Caco-2 (cell line): ENCODE measurements around the gene MAP4K4. TPM values are rescaled to one million over a fixed set of nuclear protein-coding genes. Genes with fewer than 3 reads are reported as not detected.
A peak's percentile ranks its signal among the peaks of the same experiment; 100 is the strongest.

ENCODE experiments used
- BruUV-seq: library from RNA; stranded (reverse); fragments of 400-500 nt; replicated peaks from 2 replicates; lab custom pipeline; 2021; lab: Mats Ljungman, UMichigan
- CTCF ChIA-PET: fragments of 300-600 bp; sonication (Branson Sonifier 250); formaldehyde crosslinking; loops from one replicate; lab custom pipeline; 2022; ENCODE audit warnings: antibody characterized with exemption; lab: Charles Lee
- POLR2A ChIA-PET: fragments of 300-600 bp; sonication (Branson Sonifier 250); formaldehyde crosslinking; loops from one replicate; lab custom pipeline; 2022; ENCODE audit warnings: antibody characterized with exemption; lab: Charles Lee
- DNase-seq, 2 experiments: peaks; one replicate each; pipeline versions ENCODE4 v3.0.0 to v3.0.0-alpha.2; 2020 to 2022
- H3K27me3 ChIP-seq: replicated peaks from 2 replicates; pipeline ENCODE4 v1.6.0; 2011; ENCODE audit warnings: low read length; ENCODE audit not compliant: control insufficient read depth, insufficient read depth
- H3K36me3 ChIP-seq: 2 replicates; pipeline ENCODE4 v1.5.1; 2011; ENCODE audit warnings: low read length; ENCODE audit not compliant: control insufficient read depth, insufficient read depth
- H3K4me1 ChIP-seq: fragments of 250-450 bp; sonication (Bioruptor Pico); 2 replicates; pipeline ENCODE4 v1.5.1; 2020; ENCODE audit warnings: mild to moderate bottlenecking
- H3K4me3 ChIP-seq: 2 replicates; pipeline ENCODE4 v1.5.1; 2011; ENCODE audit warnings: low read depth, mild to moderate bottlenecking, control low read depth, low read length
- H3K9me3 ChIP-seq: fragments of 250-450 bp; sonication (Bioruptor Pico); 2 replicates; pipeline ENCODE4 v1.5.1; 2020; ENCODE audit warnings: mild to moderate bottlenecking, moderate library complexity
- H3K27ac Mint-ChIP-seq: one replicate; pipeline ENCODE4 v1.8.0; 2022; ENCODE audit warnings: mixed read lengths; ENCODE audit not compliant: unreplicated experiment
- H3K27me3 Mint-ChIP-seq: one replicate; pipeline ENCODE4 v1.8.0; 2022; ENCODE audit warnings: mixed read lengths; ENCODE audit not compliant: insufficient read depth, unreplicated experiment
- H3K36me3 Mint-ChIP-seq: one replicate; pipeline ENCODE4 v1.8.0; 2022; ENCODE audit warnings: mild to moderate bottlenecking, mixed read lengths; ENCODE audit not compliant: insufficient read depth, unreplicated experiment
- H3K4me1 Mint-ChIP-seq: one replicate; pipeline ENCODE4 v1.8.0; 2022; ENCODE audit warnings: low read depth, mixed read lengths; ENCODE audit not compliant: unreplicated experiment
- H3K4me3 Mint-ChIP-seq: one replicate; pipeline ENCODE4 v1.8.0; 2022; ENCODE audit warnings: mild to moderate bottlenecking, moderate library complexity, mixed read lengths; ENCODE audit not compliant: unreplicated experiment
- H3K9me3 Mint-ChIP-seq: one replicate; pipeline ENCODE4 v1.8.0; 2022; ENCODE audit warnings: mixed read lengths; ENCODE audit not compliant: unreplicated experiment
- intact Hi-C: fragments of 100-400 bp; cut with micrococcal nuclease; formaldehyde crosslinking; loops from one replicate; pipeline ENCODE4 v1.10.0; 2022; ENCODE audit not compliant: unreplicated experiment
- total RNA-seq: library from RNA; stranded (reverse); gene quantifications from 2 replicates; pipeline ENCODE4 v1.2.3, GENCODE V29; 2022
- TF ChIP-seq, protein P1 (sequence below), 2 experiments: fragments of 200-600 bp in 1 of 2; IDR thresholded peaks; 1 replicate in 1 of 2; 2 replicates in 1 of 2; pipeline versions ENCODE4 v1.5.1 to v1.8.0; 2011 to 2022; ENCODE audit warnings: antibody characterized with exemption in 1 of 2, control low read depth in 1 of 2, inconsistent platforms in 1 of 2, low read depth in 1 of 2, low read length in 1 of 2, mild to moderate bottlenecking in 1 of 2, moderate library complexity in 1 of 2; ENCODE audit not compliant: insufficient read depth in 1 of 2, severe bottlenecking in 1 of 2, unreplicated experiment in 1 of 2

Gene MAP4K4
- total RNA-seq, 1 experiment from 2014 or later, result 257 TPM

DNA sequence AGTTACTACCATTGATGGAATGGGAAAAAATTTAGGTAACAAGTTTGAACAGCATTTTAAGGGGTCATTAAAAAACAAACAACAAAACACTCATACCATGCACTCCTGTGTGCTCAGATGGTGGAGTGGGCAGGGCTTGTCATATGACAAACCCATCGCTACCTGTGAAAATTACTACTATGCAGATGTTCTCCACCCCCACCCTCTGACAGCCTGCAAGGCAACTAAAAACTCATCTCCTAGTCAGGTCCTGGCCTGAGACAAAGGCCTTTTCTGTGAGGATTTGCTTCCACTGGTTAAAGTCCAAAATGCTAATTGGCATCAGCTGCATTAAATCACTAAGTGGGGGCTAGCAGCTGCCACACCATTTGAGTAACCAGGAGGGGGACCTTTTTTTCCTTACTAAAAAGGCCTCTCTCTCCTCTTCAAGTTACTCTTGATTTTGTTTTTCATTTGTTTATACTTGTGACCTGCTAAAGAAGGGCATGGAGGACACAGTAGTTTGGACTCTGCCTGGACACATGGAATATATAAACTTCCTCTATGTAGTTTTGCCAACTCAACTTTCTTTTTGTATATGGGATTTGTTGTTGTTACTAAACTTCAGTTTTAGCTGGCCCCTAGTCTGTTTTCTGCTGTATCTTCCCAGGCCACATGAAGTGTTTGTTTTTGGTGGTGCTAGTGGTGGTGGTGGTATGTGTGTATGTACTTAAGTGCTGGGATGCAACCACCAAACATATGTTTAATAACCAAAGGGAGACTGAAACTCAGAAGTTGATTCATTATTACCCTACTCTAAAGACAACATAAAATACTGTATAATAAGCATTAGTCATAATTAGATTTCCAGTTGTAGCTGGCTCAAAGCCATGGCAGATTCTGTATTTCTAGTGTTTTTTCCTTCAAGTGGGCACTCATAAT is 121.3 kb downstream of the MAP4K4 start:
- no peaks in the 10 kb centered on the region for H3K27me3 ChIP-seq
- H3K4me1 ChIP-seq, result peaks cover 37% of the 10 kb centered on the region
- Mint-ChIP-seq H3K27ac (peak overlapping the region; percentile 27), H3K9me3 (no peaks in the 10 kb centered on the region), H3K27me3 (no peaks in the 10 kb centered on the region), H3K4me1 (peaks cover 59% of the 10 kb centered on the region), H3K36me3 (peaks cover 40% of the 10 kb centered on the region), H3K4me3 (peak overlapping the region; percentile 2)
- TF ChIP-seq, protein P1, sequence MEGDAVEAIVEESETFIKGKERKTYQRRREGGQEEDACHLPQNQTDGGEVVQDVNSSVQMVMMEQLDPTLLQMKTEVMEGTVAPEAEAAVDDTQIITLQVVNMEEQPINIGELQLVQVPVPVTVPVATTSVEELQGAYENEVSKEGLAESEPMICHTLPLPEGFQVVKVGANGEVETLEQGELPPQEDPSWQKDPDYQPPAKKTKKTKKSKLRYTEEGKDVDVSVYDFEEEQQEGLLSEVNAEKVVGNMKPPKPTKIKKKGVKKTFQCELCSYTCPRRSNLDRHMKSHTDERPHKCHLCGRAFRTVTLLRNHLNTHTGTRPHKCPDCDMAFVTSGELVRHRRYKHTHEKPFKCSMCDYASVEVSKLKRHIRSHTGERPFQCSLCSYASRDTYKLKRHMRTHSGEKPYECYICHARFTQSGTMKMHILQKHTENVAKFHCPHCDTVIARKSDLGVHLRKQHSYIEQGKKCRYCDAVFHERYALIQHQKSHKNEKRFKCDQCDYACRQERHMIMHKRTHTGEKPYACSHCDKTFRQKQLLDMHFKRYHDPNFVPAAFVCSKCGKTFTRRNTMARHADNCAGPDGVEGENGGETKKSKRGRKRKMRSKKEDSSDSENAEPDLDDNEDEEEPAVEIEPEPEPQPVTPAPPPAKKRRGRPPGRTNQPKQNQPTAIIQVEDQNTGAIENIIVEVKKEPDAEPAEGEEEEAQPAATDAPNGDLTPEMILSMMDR (IDR thresholded peaks at IDR 0.05; ENCODE audit: insufficient read depth in 1 of 2, low read depth in 1 of 2, low read length in 1 of 2, severe bottlenecking in 1 of 2, unreplicated experiment in 1 of 2), result no peak
- no peaks in the 10 kb centered on the region for H3K36me3 ChIP-seq
- no TSS peak for BruUV-seq
- no peaks in the 10 kb centered on the region for H3K9me3 ChIP-seq
- ChIA-PET POLR2A (no interaction called here), CTCF (interaction anchor here (0.6 kb wide), 1 partner anchor 23 kb away, joined by 4 read pairs; no protein-coding TSS in a partner anchor)
- no peak for DNase-seq
- intact Hi-C loops, result no loop called here
- no peak overlapping the region for H3K4me3 ChIP-seq

DNA sequence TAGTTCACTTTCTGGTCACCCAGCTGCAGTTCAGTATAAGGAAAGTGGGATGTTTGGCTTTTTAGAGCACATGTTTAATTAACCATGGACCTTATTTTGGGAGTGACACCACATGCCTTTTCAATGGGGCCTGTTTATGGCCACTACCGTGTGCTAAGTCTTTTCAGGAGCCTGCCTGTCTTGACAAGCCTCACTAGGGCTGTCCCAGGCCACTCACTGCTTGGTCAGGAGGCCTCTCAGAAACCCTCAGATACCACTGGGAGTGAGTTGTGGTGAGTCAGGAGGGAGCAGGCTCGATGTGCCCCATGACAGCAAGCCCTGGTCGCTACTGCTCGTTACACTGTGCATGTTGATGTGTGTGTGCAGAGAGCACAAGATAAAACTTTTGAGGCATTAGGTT is 123.0 kb downstream of the MAP4K4 start:
- intact Hi-C loops, result loop anchor here (2.0 kb wide), 1 partner anchor 16 kb away; no protein-coding TSS in a partner anchor
- no peak for DNase-seq
- no peaks in the 10 kb centered on the region for H3K9me3 Mint-ChIP-seq
- H3K9me3 ChIP-seq, result no peaks in the 10 kb centered on the region
- no peaks in the 10 kb centered on the region; the same call in 1 of the 2 replicates for H3K36me3 ChIP-seq
- H3K4me1 Mint-ChIP-seq, result peaks cover 55% of the 10 kb centered on the region
- ChIA-PET CTCF (no interaction called here), POLR2A (no interaction called here)
- TF ChIP-seq, protein P1 (IDR thresholded peaks at IDR 0.05; ENCODE audit: insufficient read depth in 1 of 2, low read depth in 1 of 2, low read length in 1 of 2, severe bottlenecking in 1 of 2, unreplicated experiment in 1 of 2), result no peak
- peaks cover 43% of the 10 kb centered on the region for H3K36me3 Mint-ChIP-seq
- no TSS peak for BruUV-seq
- H3K27me3 ChIP-seq, result no peaks in the 10 kb centered on the region
- H3K27me3 Mint-ChIP-seq, result no peaks in the 10 kb centered on the region
- no peak overlapping the region for H3K27ac Mint-ChIP-seq
- H3K4me3 ChIP-seq, result no peak overlapping the region
- H3K4me1 ChIP-seq, result peaks cover 28% of the 10 kb centered on the region
- H3K4me3 Mint-ChIP-seq, result no peak overlapping the region

DNA sequence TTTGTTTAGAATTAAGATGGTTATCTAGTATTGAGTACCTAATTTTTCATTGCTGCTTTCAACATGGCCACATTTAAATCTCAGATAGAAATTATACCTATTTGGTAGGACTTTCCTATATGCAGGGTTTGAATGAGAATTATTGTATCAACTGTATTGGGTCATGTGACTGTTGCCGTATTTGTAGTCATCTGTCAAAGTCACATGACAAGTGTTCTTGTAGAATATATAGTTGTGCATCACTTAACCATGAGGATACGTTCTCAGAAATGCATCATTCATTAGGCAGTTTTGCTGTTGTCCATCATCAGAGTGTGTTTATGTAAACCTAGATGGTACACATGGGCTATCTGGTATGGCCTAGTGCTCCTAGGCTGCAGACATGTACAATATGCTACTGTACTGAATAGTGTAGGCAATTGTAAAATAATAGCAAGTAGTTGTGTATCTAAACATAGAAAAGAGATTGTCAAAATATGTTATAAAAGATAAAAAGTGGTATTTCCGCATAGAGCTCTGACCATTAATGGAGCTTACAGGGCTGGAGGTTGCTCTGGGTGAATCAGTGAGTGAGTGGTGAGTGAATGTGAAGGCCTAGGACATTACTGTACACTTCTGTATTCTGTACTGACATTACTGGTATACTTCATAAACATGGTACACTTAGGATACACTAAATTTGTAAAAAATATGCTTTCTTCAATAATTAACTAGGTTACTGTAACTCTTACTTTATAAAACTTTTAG is 123.7 kb downstream of the MAP4K4 start:
- Histone ChIP-seq H3K36me3 (no peaks in the 10 kb centered on the region; the same call in 1 of the 2 replicates), H3K27me3 (no peaks in the 10 kb centered on the region), H3K4me1 (peaks cover 33% of the 10 kb centered on the region), H3K9me3 (no peaks in the 10 kb centered on the region), H3K4me3 (no peak overlapping the region)
- POLR2A ChIA-PET, result no interaction called here
- CTCF ChIA-PET, result no interaction called here
- Mint-ChIP-seq H3K27ac (no peak overlapping the region), H3K36me3 (peaks cover 42% of the 10 kb centered on the region), H3K9me3 (no peaks in the 10 kb centered on the region), H3K4me1 (peaks cover 49% of the 10 kb centered on the region), H3K27me3 (no peaks in the 10 kb centered on the region), H3K4me3 (no peak overlapping the region)
- TF ChIP-seq, protein P1 (IDR thresholded peaks at IDR 0.05; ENCODE audit: insufficient read depth in 1 of 2, low read depth in 1 of 2, low read length in 1 of 2, severe bottlenecking in 1 of 2, unreplicated experiment in 1 of 2), result no peak
- no peak for DNase-seq
- intact Hi-C loops, result loop anchor here (2.0 kb wide), 1 partner anchor 16 kb away; no protein-coding TSS in a partner anchor
- no TSS peak for BruUV-seq
